Esophagus squamous epithelium (tissue), 4 donors: Measurements from ENCODE around the gene PLAC8L1.

Experiments
- POLR2A ChIP-seq, 4 donors: fragments of 450-650 bp; IDR thresholded peaks; one replicate each; pipeline ENCODE4 v1.6.1; 2017; ENCODE audit warnings: antibody characterized with exemption in 4 of 4, mild to moderate bottlenecking in 4 of 4, moderate library complexity in 3 of 4
- TF ChIP-seq, protein P1 (sequence below), 6 experiments: fragments of 450-650 bp in 4 of 6; fragments of 200-600 bp in 2 of 6; sonication (generic) in 2 of 6; IDR thresholded peaks; one replicate each; pipeline ENCODE4 v1.5.1; 2016 to 2019; ENCODE audit warnings: antibody characterized with exemption in 6 of 6, mild to moderate bottlenecking in 4 of 6, moderate library complexity in 4 of 6

DNA sequence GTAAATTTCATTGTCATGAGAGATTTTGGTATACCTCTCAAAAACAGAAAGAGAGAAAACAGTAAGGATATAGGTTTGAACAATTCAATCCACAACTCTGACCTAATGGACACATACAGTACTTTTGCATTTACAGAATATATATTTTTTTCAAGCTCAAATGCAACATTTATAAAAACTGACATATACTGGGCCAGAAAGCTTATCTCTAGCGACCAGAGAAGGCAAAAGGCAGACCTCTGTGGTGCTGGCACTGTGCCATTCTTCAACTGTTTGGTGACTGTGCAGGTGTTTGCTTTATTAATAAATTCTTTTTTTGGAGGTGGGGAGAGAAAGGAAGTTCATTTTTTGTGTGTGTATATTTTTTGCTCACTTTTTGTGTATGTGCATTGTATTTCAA is 6.0 kb upstream of the PLAC8L1 start:
- TF ChIP-seq, protein P1, sequence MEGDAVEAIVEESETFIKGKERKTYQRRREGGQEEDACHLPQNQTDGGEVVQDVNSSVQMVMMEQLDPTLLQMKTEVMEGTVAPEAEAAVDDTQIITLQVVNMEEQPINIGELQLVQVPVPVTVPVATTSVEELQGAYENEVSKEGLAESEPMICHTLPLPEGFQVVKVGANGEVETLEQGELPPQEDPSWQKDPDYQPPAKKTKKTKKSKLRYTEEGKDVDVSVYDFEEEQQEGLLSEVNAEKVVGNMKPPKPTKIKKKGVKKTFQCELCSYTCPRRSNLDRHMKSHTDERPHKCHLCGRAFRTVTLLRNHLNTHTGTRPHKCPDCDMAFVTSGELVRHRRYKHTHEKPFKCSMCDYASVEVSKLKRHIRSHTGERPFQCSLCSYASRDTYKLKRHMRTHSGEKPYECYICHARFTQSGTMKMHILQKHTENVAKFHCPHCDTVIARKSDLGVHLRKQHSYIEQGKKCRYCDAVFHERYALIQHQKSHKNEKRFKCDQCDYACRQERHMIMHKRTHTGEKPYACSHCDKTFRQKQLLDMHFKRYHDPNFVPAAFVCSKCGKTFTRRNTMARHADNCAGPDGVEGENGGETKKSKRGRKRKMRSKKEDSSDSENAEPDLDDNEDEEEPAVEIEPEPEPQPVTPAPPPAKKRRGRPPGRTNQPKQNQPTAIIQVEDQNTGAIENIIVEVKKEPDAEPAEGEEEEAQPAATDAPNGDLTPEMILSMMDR (IDR thresholded peaks at IDR 0.05) = no peak
- no peak for TF ChIP-seq POLR2A (IDR thresholded peaks at IDR 0.05)
